Tibial artery (tissue), 4 donors: ENCODE measurements around the gene KDM6A.
"Not testable (repeated sequence)": the region's sequence is repeated elsewhere in the genome, so short reads cannot be mapped to it uniquely, and the experiment has no call there.

Experiments
- DNase-seq, 2 donors: peaks; one replicate each; pipeline ENCODE4 v3.0.0-alpha.2; 2019
- H3K27ac ChIP-seq, 2 donors: fragments of 200-600 bp; sonication (generic) in 1 of 2; 1 replicate in 1 of 2; 2 replicates in 1 of 2; pipeline ENCODE4 v1.5.1; 2018 to 2019; ENCODE audit warnings: mild to moderate bottlenecking in 1 of 2
- H3K27me3 ChIP-seq, 2 donors: fragments of 200-600 bp; sonication (generic) in 1 of 2; one replicate each; pipeline versions ENCODE4 v1.5.1 to v1.6.0; 2016 to 2019
- H3K36me3 ChIP-seq, 3 donors: fragments of 200-600 bp; sonication (generic) in 2 of 3; one replicate each; pipeline ENCODE4 v1.5.1; 2016 to 2019; ENCODE audit warnings: mild to moderate bottlenecking in 2 of 3
- H3K4me1 ChIP-seq, 4 donors: fragments of 200-600 bp; sonication (generic) in 2 of 4; 1 replicate in 3 of 4; 2 replicates in 1 of 4; pipeline ENCODE4 v1.5.1; 2016 to 2019
- H3K4me3 ChIP-seq, 2 donors: fragments of 200-600 bp; sonication (generic) in 1 of 2; 1 replicate in 1 of 2; 2 replicates in 1 of 2; pipeline ENCODE4 v1.5.1; 2018 to 2019; ENCODE audit warnings: mild to moderate bottlenecking in 2 of 2
- H3K9me3 ChIP-seq, 3 donors: fragments of 200-600 bp; sonication (generic) in 1 of 3; one replicate each; pipeline ENCODE4 v1.5.1; 2016 to 2019
- intact Hi-C: fragments of 100-400 bp; cut with DNase I; formaldehyde crosslinking; loops from one replicate; pipeline ENCODE4 v1.15.0; 2023; ENCODE audit warnings: low total_unique reads
- TF ChIP-seq, protein P1 (sequence below), 2 experiments: fragments of 200-600 bp in 1 of 2; fragments of 450-650 bp in 1 of 2; IDR thresholded peaks; one replicate each; pipeline ENCODE4 v1.5.1; 2017 to 2019; ENCODE audit warnings: antibody characterized with exemption in 2 of 2, mild to moderate bottlenecking in 1 of 2, moderate library complexity in 1 of 2

Gene KDM6A

DNA sequence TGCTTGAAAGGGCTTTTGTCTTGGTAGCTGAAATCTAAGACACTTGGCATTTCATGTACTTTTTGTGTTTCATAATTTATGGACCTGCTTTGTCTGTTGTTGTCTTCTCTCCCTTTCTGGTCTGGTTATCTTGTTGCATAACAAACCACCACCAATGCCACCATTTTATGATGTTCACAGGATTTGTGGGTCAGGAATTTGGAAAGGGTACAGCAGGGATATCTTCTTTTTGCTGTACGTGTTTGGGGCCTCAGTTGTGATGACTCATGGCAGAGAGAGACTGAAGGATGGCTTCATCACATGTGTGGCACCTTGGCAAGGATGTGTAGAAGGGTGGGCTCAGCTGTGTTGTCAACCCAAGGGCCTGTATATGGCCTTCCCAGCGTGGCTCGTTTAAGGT, 35.2 kb downstream of the KDM6A start:
- H3K36me3 ChIP-seq, result no peaks in the 10 kb centered on the region
- DNase-seq, result no peak
- no peak overlapping the region for H3K4me3 ChIP-seq
- intact Hi-C loops, result no loop called here
- H3K4me1 ChIP-seq, result peaks cover 0 to 29% (median 10%) of the 10 kb centered on the region in 4 donors
- no peaks in the 10 kb centered on the region for H3K9me3 ChIP-seq
- H3K27ac ChIP-seq, result no peak overlapping the region
- TF ChIP-seq, protein P1, sequence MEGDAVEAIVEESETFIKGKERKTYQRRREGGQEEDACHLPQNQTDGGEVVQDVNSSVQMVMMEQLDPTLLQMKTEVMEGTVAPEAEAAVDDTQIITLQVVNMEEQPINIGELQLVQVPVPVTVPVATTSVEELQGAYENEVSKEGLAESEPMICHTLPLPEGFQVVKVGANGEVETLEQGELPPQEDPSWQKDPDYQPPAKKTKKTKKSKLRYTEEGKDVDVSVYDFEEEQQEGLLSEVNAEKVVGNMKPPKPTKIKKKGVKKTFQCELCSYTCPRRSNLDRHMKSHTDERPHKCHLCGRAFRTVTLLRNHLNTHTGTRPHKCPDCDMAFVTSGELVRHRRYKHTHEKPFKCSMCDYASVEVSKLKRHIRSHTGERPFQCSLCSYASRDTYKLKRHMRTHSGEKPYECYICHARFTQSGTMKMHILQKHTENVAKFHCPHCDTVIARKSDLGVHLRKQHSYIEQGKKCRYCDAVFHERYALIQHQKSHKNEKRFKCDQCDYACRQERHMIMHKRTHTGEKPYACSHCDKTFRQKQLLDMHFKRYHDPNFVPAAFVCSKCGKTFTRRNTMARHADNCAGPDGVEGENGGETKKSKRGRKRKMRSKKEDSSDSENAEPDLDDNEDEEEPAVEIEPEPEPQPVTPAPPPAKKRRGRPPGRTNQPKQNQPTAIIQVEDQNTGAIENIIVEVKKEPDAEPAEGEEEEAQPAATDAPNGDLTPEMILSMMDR (IDR thresholded peaks at IDR 0.05), result no peak
- no peaks in the 10 kb centered on the region for H3K27me3 ChIP-seq

DNA sequence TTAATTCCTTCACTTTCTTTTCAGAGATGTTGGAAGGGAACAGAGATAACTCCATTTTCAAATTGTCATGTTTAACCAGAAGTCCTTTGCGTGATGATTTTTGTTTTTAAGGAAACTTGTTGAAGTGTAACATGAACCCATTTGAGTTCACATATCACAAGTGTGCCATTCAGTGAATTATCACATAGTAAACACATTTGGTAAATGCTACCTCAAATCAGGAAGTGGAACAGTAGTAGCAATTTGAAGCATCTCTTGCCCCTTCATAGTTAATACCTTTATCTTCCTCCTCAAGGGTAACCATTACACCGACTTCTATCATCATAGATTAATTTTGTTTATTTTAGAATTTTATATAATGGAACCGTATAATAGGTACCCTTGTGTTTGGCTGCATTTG, 35.8 kb downstream of the KDM6A start:
- intact Hi-C loops, result no loop called here
- H3K4me1 ChIP-seq, result peaks cover 0 to 29% (median 11%) of the 10 kb centered on the region in 4 donors

GRCh38 chrX:44910508-44910907, 37.5 kb downstream of the KDM6A start:
- DNase-seq, H3K27me3 ChIP-seq, H3K4me3 ChIP-seq, H3K9me3 ChIP-seq, H3K36me3 ChIP-seq, H3K27ac ChIP-seq, intact Hi-C loops: not testable (repeated sequence)
- H3K4me1 ChIP-seq, result peaks cover 0 to 29% (median 12%) of the 10 kb centered on the region in 4 donors

More for the DNA sequence above, 35.8 kb downstream of the KDM6A start:
- no peaks in the 10 kb centered on the region for H3K9me3 ChIP-seq
- TF ChIP-seq, protein P1 (IDR thresholded peaks at IDR 0.05), result no peak
- H3K4me3 ChIP-seq, result no peak overlapping the region
- H3K36me3 ChIP-seq, result no peaks in the 10 kb centered on the region
- H3K27ac ChIP-seq, result no peak overlapping the region
- no peak for DNase-seq
- no peaks in the 10 kb centered on the region for H3K27me3 ChIP-seq

DNA sequence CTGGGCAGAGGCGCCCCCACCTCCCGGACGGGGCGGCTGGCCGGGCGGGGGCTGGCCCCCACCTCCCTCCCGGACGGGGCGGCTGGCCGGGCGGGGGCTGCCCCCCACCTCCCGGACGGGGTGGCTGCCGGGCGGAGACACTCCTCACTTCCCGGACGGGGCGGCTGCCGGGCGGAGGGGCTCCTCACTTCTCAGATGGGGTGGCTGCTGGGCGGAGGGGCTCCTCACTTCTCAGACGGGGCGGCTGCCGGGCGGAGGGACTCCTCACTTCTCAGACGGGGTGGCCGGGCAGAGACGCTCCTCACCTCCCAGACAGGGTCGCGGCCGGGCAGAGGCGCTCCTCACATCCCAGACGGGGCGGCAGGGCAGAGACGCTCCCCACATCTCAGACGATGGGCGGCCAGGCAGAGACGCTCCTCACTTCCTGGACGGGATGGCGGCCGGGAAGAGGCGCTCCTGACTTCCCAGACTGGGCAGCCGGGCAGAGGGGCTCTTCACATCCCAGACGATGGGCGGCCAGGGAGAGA, 38.1 kb downstream of the KDM6A start:
- H3K27ac ChIP-seq, H3K36me3 ChIP-seq, H3K4me3 ChIP-seq, DNase-seq, H3K9me3 ChIP-seq, H3K27me3 ChIP-seq, intact Hi-C loops: not testable (repeated sequence)
- peaks cover 0 to 27% (median 13%) of the 10 kb centered on the region in 4 donors for H3K4me1 ChIP-seq

DNA sequence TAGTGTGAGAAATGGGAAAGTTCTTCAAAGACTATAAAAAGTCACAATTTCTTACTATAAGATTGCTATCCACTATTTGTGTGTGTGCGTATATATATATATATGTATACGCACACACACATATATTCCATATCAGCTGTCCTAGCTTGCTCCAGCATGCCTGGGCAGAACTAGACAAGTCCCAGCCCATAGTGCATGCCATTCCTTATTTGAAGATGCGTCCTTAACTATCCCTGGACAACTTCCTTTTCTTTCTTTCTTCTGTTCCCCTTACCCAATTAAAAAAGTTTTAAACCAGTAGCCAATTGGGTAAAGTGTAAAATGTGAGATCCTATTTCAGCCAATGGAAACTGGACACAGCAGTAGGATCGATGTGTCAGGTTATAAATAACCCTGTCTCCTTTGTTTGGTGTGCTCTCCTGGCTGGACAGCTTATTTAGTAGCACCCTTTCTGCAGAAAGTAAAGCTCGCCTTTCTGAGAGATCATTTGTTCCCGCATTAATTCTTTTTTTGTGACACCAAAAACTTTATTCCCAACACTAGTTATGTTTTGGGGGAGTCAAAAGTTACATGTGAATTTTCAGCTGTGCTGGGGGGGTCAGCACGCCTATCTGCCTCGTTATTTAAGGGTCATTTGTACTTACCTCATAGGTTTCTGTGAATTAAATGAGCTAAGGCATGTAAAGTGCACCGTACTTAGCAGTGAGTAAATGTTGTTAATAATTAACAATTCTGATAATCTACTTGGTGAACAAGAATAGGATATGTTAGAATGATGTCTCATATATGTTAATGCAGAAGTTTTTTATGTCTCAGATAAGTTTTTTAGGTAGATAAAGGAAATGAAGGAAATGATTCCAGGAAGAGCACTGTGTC, 40.9 kb downstream of the KDM6A start:
- peaks cover 0 to 24% (median 10%) of the 10 kb centered on the region in 4 donors for H3K4me1 ChIP-seq
- H3K27ac ChIP-seq, result no peak overlapping the region
- H3K4me3 ChIP-seq, result no peak overlapping the region
- H3K27me3 ChIP-seq, result no peaks in the 10 kb centered on the region
- TF ChIP-seq, protein P1 (IDR thresholded peaks at IDR 0.05), result no peak
- DNase-seq, result no peak
- intact Hi-C loops, result no loop called here
- H3K36me3 ChIP-seq, result no peaks in the 10 kb centered on the region
- no peaks in the 10 kb centered on the region for H3K9me3 ChIP-seq

DNA sequence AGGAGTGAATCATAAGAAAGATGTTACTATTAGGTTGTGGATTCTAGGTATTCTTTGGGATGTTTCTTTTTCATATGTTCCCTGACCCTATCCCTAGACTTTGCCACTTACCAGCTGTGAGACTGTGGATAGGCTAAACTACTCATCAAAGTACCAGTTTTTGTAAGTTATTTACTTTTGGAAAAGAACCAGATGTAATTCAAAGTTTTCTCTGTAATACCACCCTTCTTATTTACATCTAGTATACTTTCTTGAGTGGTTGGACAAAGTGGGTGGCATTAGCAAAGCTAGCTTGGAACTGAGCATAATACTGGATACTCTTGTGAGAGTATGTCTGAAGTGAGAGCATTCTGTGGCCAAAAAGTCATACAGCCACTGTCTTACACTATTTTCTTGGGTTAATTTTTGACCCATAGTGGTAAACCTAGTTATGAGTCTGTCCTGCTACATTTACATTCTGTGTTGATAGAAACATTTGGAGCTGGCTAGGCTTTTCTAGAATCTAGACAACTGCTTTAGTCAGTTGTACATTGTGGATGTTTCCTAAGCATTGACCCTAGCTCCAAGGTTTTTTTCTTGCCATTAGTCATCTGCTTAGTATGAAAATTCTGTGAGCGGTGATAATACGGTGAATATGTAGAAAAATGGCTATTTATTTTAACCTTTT, 41.7 kb downstream of the KDM6A start:
- Histone ChIP-seq H3K27me3 (no peaks in the 10 kb centered on the region), H3K4me1 (peaks cover 0 to 24% (median 10%) of the 10 kb centered on the region in 4 donors), H3K36me3 (no peaks in the 10 kb centered on the region), H3K27ac (no peak overlapping the region), H3K4me3 (no peak overlapping the region), H3K9me3 (no peaks in the 10 kb centered on the region)
- intact Hi-C loops, result no loop called here
- TF ChIP-seq, protein P1 (IDR thresholded peaks at IDR 0.05), result no peak
- DNase-seq, result no peak
